ENCODE results near the gene FRY.
"Not testable (repeated sequence)": the region's sequence is repeated elsewhere in the genome, so short reads cannot be mapped to it uniquely, and the experiment has no call there.

FRY gene

GRCh38 chr13:32031025-32031814, at the start of gene FRY:
Gene FRY, plus strand, starts transcription at chr13:32031774. Its CDS starts 22 bp downstream, at chr13:32031796.
- peak; percentile 75 for DNase-seq (ENCODE audit: extremely low spot score)
- TF ChIP-seq CTCF (IDR thresholded peaks at IDR 0.05; ENCODE audit: control extremely low read depth, extremely low read depth, low read depth, missing control alignments), result no peak
- POLR2A ChIA-PET, result interaction anchor here (0.7 kb wide), 1 partner anchor 659 kb away, joined by 3 read pairs; no protein-coding TSS in a partner anchor
- CTCF ChIA-PET, result interaction anchor here (1.0 to 2.2 kb wide), 7 partner anchors 8 to 121 kb away, joined by 3 to 11 read pairs (median 3); no protein-coding TSS in a partner anchor

DNA sequence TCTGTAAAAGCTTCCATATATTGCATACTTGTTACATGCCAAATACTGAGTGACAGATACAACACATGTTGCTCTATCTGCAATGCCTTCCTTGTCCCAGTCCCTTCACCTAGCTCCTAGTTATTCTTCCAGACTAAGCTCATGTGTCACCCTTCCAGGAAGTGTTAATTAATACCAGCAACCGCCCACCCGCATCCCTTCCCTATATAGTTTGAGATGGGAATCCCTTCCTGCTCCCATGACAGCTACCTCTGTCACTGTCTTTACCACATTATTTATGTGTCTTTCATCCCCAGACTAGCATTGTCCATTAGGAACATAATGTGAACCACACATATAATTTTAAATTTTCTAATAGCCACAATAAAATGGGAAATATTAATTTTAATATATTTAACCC, 49.5 kb upstream of the FRY start:
- CTCF ChIA-PET, result interaction anchor here (1.1 kb wide), 1 partner anchor 72 kb away, joined by 3 read pairs; no protein-coding TSS in a partner anchor
- DNase-seq (ENCODE audit: extremely low spot score), result no peak
- POLR2A ChIA-PET, result no interaction called here
- TF ChIP-seq CTCF (IDR thresholded peaks at IDR 0.05; ENCODE audit: control extremely low read depth, extremely low read depth, low read depth, missing control alignments), result no peak

- ChIA-PET POLR2A (no interaction called here), CTCF (interaction anchor here (1.1 kb wide), 1 partner anchor 73 kb away, joined by 3 read pairs; no protein-coding TSS in a partner anchor)
- no peak for TF ChIP-seq CTCF (IDR thresholded peaks at IDR 0.05; ENCODE audit: control extremely low read depth, extremely low read depth, low read depth, missing control alignments)
- DNase-seq (ENCODE audit: extremely low spot score), result no peak
Observed at GRCh38 chr13:31982540-31982939, 49.0 kb upstream of the FRY start.

GRCh38 chr13:31983696-31984095, 47.9 kb upstream of the FRY start:
- DNase-seq (ENCODE audit: extremely low spot score); POLR2A ChIA-PET: not testable (repeated sequence)
- CTCF ChIA-PET, result interaction anchor here (2.1 kb wide), 1 partner anchor 74 kb away, joined by 5 read pairs; no protein-coding TSS in a partner anchor

- POLR2A ChIA-PET, result not testable (repeated sequence)
Observed at GRCh38 chr13:31984388-31984787, 47.2 kb upstream of the FRY start.

GRCh38 chr13:31986676-31987470, 44.7 kb upstream of the FRY start:
- no peak for TF ChIP-seq CTCF (IDR thresholded peaks at IDR 0.05; ENCODE audit: control extremely low read depth, extremely low read depth, low read depth, missing control alignments)
- no peak for DNase-seq (ENCODE audit: extremely low spot score)
- ChIA-PET POLR2A (no interaction called here), CTCF (interaction anchor here (0.9 to 4.7 kb wide), 12 partner anchors 9 to 77 kb away, joined by 3 to 21 read pairs (median 4); no protein-coding TSS in a partner anchor)

More at GRCh38 chr13:31984388-31984787, 47.2 kb upstream of the FRY start:
- not testable (repeated sequence) for DNase-seq (ENCODE audit: extremely low spot score)
- CTCF ChIA-PET, result interaction anchor here (0.9 to 2.1 kb wide), 2 partner anchors 18 to 75 kb away, joined by 3 to 5 read pairs; no protein-coding TSS in a partner anchor

GRCh38 chr13:31987535-31988170, 43.9 kb upstream of the FRY start:
- peak; percentile 20 for TF ChIP-seq CTCF (IDR thresholded peaks at IDR 0.05; ENCODE audit: control extremely low read depth, extremely low read depth, low read depth, missing control alignments)
- POLR2A ChIA-PET, result no interaction called here
- DNase-seq (ENCODE audit: extremely low spot score), result peak; percentile 23
- CTCF ChIA-PET, result interaction anchor here (0.9 to 4.7 kb wide), 11 partner anchors 8 to 77 kb away, joined by 3 to 21 read pairs (median 3); no protein-coding TSS in a partner anchor

DNA sequence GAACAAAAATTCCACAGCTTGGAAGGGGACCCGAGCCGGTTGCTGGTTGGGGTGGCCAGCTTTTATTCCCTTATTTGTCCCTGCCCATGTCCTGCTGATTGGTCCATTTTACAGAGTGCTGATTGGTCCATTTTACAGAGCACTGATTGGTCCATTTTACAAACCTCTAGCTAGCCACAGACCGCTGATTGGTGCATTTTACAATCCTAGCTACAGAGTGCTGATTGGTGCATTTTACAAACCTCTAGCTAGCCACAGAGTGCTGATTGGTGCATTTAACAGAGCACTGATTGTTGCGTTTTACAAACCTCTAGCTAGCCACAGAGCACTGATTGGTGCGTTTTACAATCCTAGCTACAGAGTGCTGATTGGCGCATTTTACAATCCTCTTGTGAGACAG, 37.2 kb upstream of the FRY start:
- DNase-seq (ENCODE audit: extremely low spot score); POLR2A ChIA-PET: not testable (repeated sequence)
- CTCF ChIA-PET, result interaction anchor here (0.8 to 3.5 kb wide), 3 partner anchors 13 to 166 kb away, joined by 3 to 24 read pairs (median 5); no protein-coding TSS in a partner anchor

Measured in GM10248 (cell line).